A673 (cell line): ENCODE results near the gene STX11. TPM values are rescaled to one million over a fixed set of nuclear protein-coding genes. Genes with fewer than 3 reads are reported as not detected.
"Not testable (repeated sequence)": the region's sequence is repeated elsewhere in the genome, so short reads cannot be mapped to it uniquely, and the experiment has no call there.

ENCODE experiments used
- BruUV-seq: library from RNA; stranded (reverse); fragments of 400-500 nt; replicated peaks from 2 replicates; lab custom pipeline; 2021; lab: Mats Ljungman, UMichigan
- CTCF ChIA-PET: fragments of 300-600 bp; sonication (Branson Sonifier 250); formaldehyde crosslinking; loops from one replicate; lab custom pipeline; 2022; ENCODE audit warnings: antibody characterized with exemption; lab: Charles Lee
- POLR2A ChIA-PET: fragments of 300-600 bp; sonication (Branson Sonifier 250); formaldehyde crosslinking; loops from one replicate; lab custom pipeline; 2022; ENCODE audit warnings: antibody characterized with exemption; ENCODE audit not compliant: low non-redundant PET; lab: Charles Lee
- DNase-seq: peaks from one replicate; pipeline ENCODE4 v3.0.0-alpha.2; 2015; ENCODE audit warnings: low spot score
- H3K27ac ChIP-seq: fragments of 200-600 bp; sonication (generic); 2 replicates; pipeline ENCODE4 v1.5.1; 2016; ENCODE audit warnings: mixed run types, low read depth, mild to moderate bottlenecking, mixed read lengths, antibody characterized with exemption, low read length; ENCODE audit not compliant: poor library complexity, severe bottlenecking
- H3K27me3 ChIP-seq: fragments of 200-600 bp; sonication (generic); replicated peaks from 2 replicates; pipeline ENCODE4 v1.6.1; 2017; ENCODE audit warnings: mixed run types, low read depth, mild to moderate bottlenecking, mixed read lengths, antibody characterized with exemption, low read length; ENCODE audit not compliant: insufficient read depth, poor library complexity
- H3K36me3 ChIP-seq: fragments of 200-600 bp; sonication (generic); 2 replicates; pipeline ENCODE4 v1.6.1; 2016; ENCODE audit warnings: mixed run types, mild to moderate bottlenecking, mixed read lengths, antibody characterized with exemption, low read length; ENCODE audit not compliant: insufficient read depth, poor library complexity, severe bottlenecking
- H3K4me1 ChIP-seq: fragments of 200-600 bp; sonication (generic); 2 replicates; pipeline ENCODE4 v1.6.1; 2017; ENCODE audit warnings: mixed run types, mild to moderate bottlenecking, mixed read lengths, antibody characterized with exemption, low read length; ENCODE audit not compliant: insufficient read depth, poor library complexity, severe bottlenecking
- H3K4me3 ChIP-seq: fragments of 200-600 bp; sonication (generic); 2 replicates; pipeline ENCODE4 v1.5.1; 2016; ENCODE audit warnings: low read depth, mixed run types, mild to moderate bottlenecking, mixed read lengths, low read length; ENCODE audit not compliant: poor library complexity, severe bottlenecking
- H3K9me3 ChIP-seq: fragments of 200-600 bp; sonication (generic); 2 replicates; pipeline ENCODE4 v1.6.1; 2016; ENCODE audit warnings: mixed run types, low read depth, mild to moderate bottlenecking, mixed read lengths, antibody characterized with exemption, low read length; ENCODE audit not compliant: poor library complexity, severe bottlenecking
- CTCF ChIP-seq: fragments of 300-800, 200-600 bp; sonication (generic); conservative IDR thresholded peaks from 2 replicates; pipeline ENCODE4 v1.5.1; 2017; ENCODE audit warnings: low read depth, mild to moderate bottlenecking, antibody characterized with exemption, low read length, moderate library complexity, mixed read lengths
- EZH2 ChIP-seq: fragments of 200-600 bp; sonication (generic); IDR thresholded peaks from 2 replicates; pipeline ENCODE4 v1.6.1; 2017; ENCODE audit warnings: borderline replicate concordance, low read depth, mild to moderate bottlenecking, mixed read lengths, antibody characterized with exemption, low read length; ENCODE audit not compliant: poor library complexity, severe bottlenecking
- intact Hi-C: fragments of 100-400 bp; cut with micrococcal nuclease; formaldehyde crosslinking; loops from one replicate; pipeline ENCODE4 v1.10.0; 2022; ENCODE audit not compliant: unreplicated experiment
- total RNA-seq: library from RNA; stranded (reverse); gene quantifications from 2 replicates; pipeline ENCODE4 v1.2.3, GENCODE V29; 2021

Gene STX11
- total RNA-seq, 1 experiment from 2014 or later, result 0.30 TPM

- no TSS peak for BruUV-seq
- POLR2A ChIA-PET, result no interaction called here
- Histone ChIP-seq H3K27ac (no peak overlapping the region), H3K9me3 (no peaks in the 10 kb centered on the region), H3K36me3 (no peaks in the 10 kb centered on the region), H3K4me3 (no peak overlapping the region), H3K27me3 (no peaks in the 10 kb centered on the region), H3K4me1 (no peaks in the 10 kb centered on the region)
- no peak for DNase-seq
- intact Hi-C loops, result no loop called here
- CTCF ChIA-PET, result no interaction called here
- TF ChIP-seq CTCF (no peak), EZH2 (no peak)
Measured at GRCh38 chr6:144179237-144179636, 28.9 kb downstream of the STX11 start.

- Histone ChIP-seq H3K27me3 (no peaks in the 10 kb centered on the region), H3K27ac (no peak overlapping the region), H3K36me3 (no peaks in the 10 kb centered on the region), H3K4me1 (no peaks in the 10 kb centered on the region), H3K9me3 (no peaks in the 10 kb centered on the region), H3K4me3 (no peak overlapping the region)
- TF ChIP-seq CTCF, result no peak
- no peak for TF ChIP-seq EZH2
- ChIA-PET POLR2A (no interaction called here), CTCF (no interaction called here)
- no TSS peak for BruUV-seq
- intact Hi-C loops, result no loop called here
- DNase-seq, result no peak
Measured at GRCh38 chr6:144179828-144180227, 29.5 kb downstream of the STX11 start.

GRCh38 chr6:144180354-144180753 lies 30.0 kb downstream of the STX11 start:
- H3K27me3 ChIP-seq, H3K4me3 ChIP-seq, DNase-seq, POLR2A ChIA-PET, H3K27ac ChIP-seq, BruUV-seq, intact Hi-C loops, H3K9me3 ChIP-seq, H3K36me3 ChIP-seq, CTCF ChIA-PET, H3K4me1 ChIP-seq: not testable (repeated sequence)

- Histone ChIP-seq H3K4me3 (no peak overlapping the region), H3K4me1 (no peaks in the 10 kb centered on the region), H3K36me3 (no peaks in the 10 kb centered on the region), H3K27me3 (no peaks in the 10 kb centered on the region), H3K9me3 (no peaks in the 10 kb centered on the region), H3K27ac (no peak overlapping the region)
- intact Hi-C loops, result no loop called here
- ChIA-PET CTCF (no interaction called here), POLR2A (no interaction called here)
- no peak for TF ChIP-seq CTCF
- TF ChIP-seq EZH2, result no peak
- DNase-seq, result no peak
- BruUV-seq, result no TSS peak
Measured at GRCh38 chr6:144181639-144182038, 31.3 kb downstream of the STX11 start.

GRCh38 chr6:144184186-144184585 lies 33.9 kb downstream of the STX11 start:
- CTCF ChIA-PET, H3K4me1 ChIP-seq: not testable (repeated sequence)

More at GRCh38 chr6:144184186-144184585, 33.9 kb downstream of the STX11 start:
- BruUV-seq, H3K4me3 ChIP-seq, POLR2A ChIA-PET, DNase-seq, H3K9me3 ChIP-seq, intact Hi-C loops, H3K36me3 ChIP-seq, H3K27me3 ChIP-seq, H3K27ac ChIP-seq: not testable (repeated sequence)
